Skeletal muscle tissue (tissue), 4 donors: ENCODE measurements around the gene SASH1. TPM values are rescaled to one million over a fixed set of nuclear protein-coding genes. Genes with fewer than 3 reads are reported as not detected.

Source experiments
- H3K27ac ChIP-seq: one replicate; pipeline ENCODE4 v1.7.0; 2013; ENCODE audit warnings: mild to moderate bottlenecking, low read depth, low read length, inconsistent platforms
- H3K27me3 ChIP-seq, 3 donors: one replicate each; pipeline ENCODE4 v1.7.0; 2013; ENCODE audit warnings: low read length in 3 of 3; ENCODE audit not compliant: control insufficient read depth in 3 of 3, insufficient read depth in 3 of 3
- H3K36me3 ChIP-seq, 3 donors: one replicate each; pipeline ENCODE4 v1.7.0; 2013; ENCODE audit warnings: low read length in 3 of 3; ENCODE audit not compliant: control insufficient read depth in 3 of 3, insufficient read depth in 3 of 3
- H3K4me1 ChIP-seq, 3 donors: one replicate each; pipeline ENCODE4 v1.7.0; 2013; ENCODE audit warnings: low read length in 3 of 3, mild to moderate bottlenecking in 3 of 3; ENCODE audit not compliant: control insufficient read depth in 3 of 3, insufficient read depth in 3 of 3
- H3K4me3 ChIP-seq, 3 donors: one replicate each; pipeline ENCODE4 v1.7.0; 2013; ENCODE audit warnings: low read length in 3 of 3
- H3K9ac ChIP-seq, 3 donors: one replicate each; pipeline ENCODE4 v1.7.0; 2013; ENCODE audit warnings: low read length in 3 of 3, mild to moderate bottlenecking in 3 of 3, moderate library complexity in 2 of 3, low read depth in 1 of 3
- H3K9me3 ChIP-seq, 3 donors: one replicate each; pipeline ENCODE4 v1.7.0; 2013; ENCODE audit warnings: low read length in 3 of 3; ENCODE audit not compliant: control insufficient read depth in 3 of 3
- total RNA-seq: library from RNA; depleted of rRNA; stranded (reverse); fragments of >200 nt; gene quantifications from one replicate; pipeline ENCODE4 v1.2.3, GENCODE V29; 2014
- donor health status: Osteomylitis.

Gene SASH1
- total RNA-seq, 1 donor from 2014 or later = 85.1 TPM

GRCh38 chr6:148470606-148471465, 128.2 kb downstream of the SASH1 start:
- Histone ChIP-seq H3K9me3 (no peaks in the 10 kb centered on the region), H3K4me1 (peaks cover 2 to 7% (median 6%) of the 10 kb centered on the region in 3 donors), H3K27me3 (no peaks in the 10 kb centered on the region), H3K27ac (no peak overlapping the region), H3K9ac (no peak overlapping the region), H3K4me3 (no peak overlapping the region), H3K36me3 (peaks cover 6 to 13% (median 6%) of the 10 kb centered on the region in 3 donors)

- peaks cover 0 to 7% (median 3%) of the 10 kb centered on the region in 3 donors for H3K4me1 ChIP-seq
- peak overlapping the region in 1 of 3 donors; percentile 45 for H3K4me3 ChIP-seq
- H3K9ac ChIP-seq = no peak overlapping the region
- H3K27me3 ChIP-seq = no peaks in the 10 kb centered on the region
- H3K36me3 ChIP-seq = peaks cover 6 to 13% (median 6%) of the 10 kb centered on the region in 3 donors
- peak overlapping the region; percentile 44 for H3K27ac ChIP-seq
- H3K9me3 ChIP-seq = no peaks in the 10 kb centered on the region
These were observed 129.1 kb downstream of the SASH1 start for GRCh38 chr6:148471624-148472159.

- Histone ChIP-seq H3K27me3 (no peaks in the 10 kb centered on the region), H3K9me3 (no peaks in the 10 kb centered on the region), H3K36me3 (peaks cover 6 to 13% (median 6%) of the 10 kb centered on the region in 3 donors), H3K4me3 (no peak overlapping the region), H3K4me1 (peaks cover 0 to 7% (median 3%) of the 10 kb centered on the region in 3 donors), H3K27ac (peak overlapping the region; percentile 44), H3K9ac (no peak overlapping the region)
These were observed 129.8 kb downstream of the SASH1 start for GRCh38 chr6:148472171-148473105.

- no peaks in the 10 kb centered on the region for H3K9me3 ChIP-seq
- no peak overlapping the region for H3K27ac ChIP-seq
- H3K36me3 ChIP-seq = peaks cover 0 to 12% (median 6%) of the 10 kb centered on the region in 3 donors
- H3K9ac ChIP-seq = no peak overlapping the region
- H3K4me1 ChIP-seq = no peaks in the 10 kb centered on the region
- H3K27me3 ChIP-seq = no peaks in the 10 kb centered on the region
- H3K4me3 ChIP-seq = no peak overlapping the region
These were observed 136.9 kb downstream of the SASH1 start for GRCh38 chr6:148479497-148479896.

GRCh38 chr6:148487461-148487860, 144.8 kb downstream of the SASH1 start:
- no peaks in the 10 kb centered on the region for H3K4me1 ChIP-seq
- H3K9ac ChIP-seq = no peak overlapping the region
- H3K36me3 ChIP-seq = peaks cover 0 to 10% (median 5%) of the 10 kb centered on the region in 3 donors
- no peak overlapping the region for H3K4me3 ChIP-seq
- no peaks in the 10 kb centered on the region for H3K9me3 ChIP-seq
- H3K27me3 ChIP-seq = no peaks in the 10 kb centered on the region
- no peak overlapping the region for H3K27ac ChIP-seq

- Histone ChIP-seq H3K4me1 (peaks cover 0 to 13% (median 3%) of the 10 kb centered on the region in 3 donors), H3K9me3 (no peaks in the 10 kb centered on the region), H3K27ac (no peak overlapping the region), H3K4me3 (no peak overlapping the region), H3K36me3 (peaks cover 0 to 7% (median 5%) of the 10 kb centered on the region in 3 donors), H3K27me3 (no peaks in the 10 kb centered on the region), H3K9ac (no peak overlapping the region)
These were observed 149.1 kb downstream of the SASH1 start for GRCh38 chr6:148491638-148492251.

GRCh38 chr6:148492654-148493290, 150.1 kb downstream of the SASH1 start:
- no peak overlapping the region for H3K9ac ChIP-seq
- H3K4me1 ChIP-seq = peaks cover 5 to 19% (median 6%) of the 10 kb centered on the region in 3 donors
- peak overlapping the region; percentile 22 for H3K27ac ChIP-seq

GRCh38 chr6:148493424-148493823, 150.8 kb downstream of the SASH1 start:
- no peak overlapping the region for H3K9ac ChIP-seq
- H3K27ac ChIP-seq = peak overlapping the region; percentile 22
- no peak overlapping the region for H3K4me3 ChIP-seq
- H3K27me3 ChIP-seq = no peaks in the 10 kb centered on the region
- peaks cover 0 to 3% (median 0%) of the 10 kb centered on the region in 3 donors for H3K36me3 ChIP-seq
- peaks cover 5 to 20% (median 6%) of the 10 kb centered on the region in 3 donors for H3K4me1 ChIP-seq
- no peaks in the 10 kb centered on the region for H3K9me3 ChIP-seq

More at GRCh38 chr6:148492654-148493290, 150.1 kb downstream of the SASH1 start:
- Histone ChIP-seq H3K9me3 (no peaks in the 10 kb centered on the region), H3K36me3 (peaks cover 0 to 7% (median 5%) of the 10 kb centered on the region in 3 donors), H3K27me3 (no peaks in the 10 kb centered on the region), H3K4me3 (no peak overlapping the region)

GRCh38 chr6:148494226-148494625, 151.6 kb downstream of the SASH1 start:
- Histone ChIP-seq H3K4me1 (peaks cover 5 to 20% (median 6%) of the 10 kb centered on the region in 3 donors), H3K9me3 (no peaks in the 10 kb centered on the region), H3K9ac (no peak overlapping the region)

More at GRCh38 chr6:148494226-148494625, 151.6 kb downstream of the SASH1 start:
- H3K27me3 ChIP-seq = no peaks in the 10 kb centered on the region
- no peaks in the 10 kb centered on the region for H3K36me3 ChIP-seq
- peak overlapping the region; percentile 74 for H3K27ac ChIP-seq
- H3K4me3 ChIP-seq = no peak overlapping the region
